HT-29 (cell line): ENCODE data around the gene TFCP2L1. TPM values are rescaled to one million over a fixed set of nuclear protein-coding genes. Genes with fewer than 3 reads are reported as not detected.
A peak's percentile ranks its signal among the peaks of the same experiment; 100 is the strongest.
"Not testable (repeated sequence)": the region's sequence is repeated elsewhere in the genome, so short reads cannot be mapped to it uniquely, and the experiment has no call there.

Experiments
- DNase-seq: peaks from one replicate; pipeline ENCODE4 v3.0.0-alpha.2; 2015; ENCODE audit warnings: low spot score
- total RNA-seq: library from RNA; depleted of rRNA; stranded (reverse); fragments of >200 nt; shearing (Covaris generic); gene quantifications from 2 replicates; pipeline ENCODE4 v1.2.3, GENCODE V29; 2014

TFCP2L1 gene
- total RNA-seq, 1 experiment from 2014 or later, result 0.05 TPM

GRCh38 chr2:121227381-121228144, 57.4 kb downstream of the TFCP2L1 start:
- DNase-seq, result not testable (repeated sequence)

GRCh38 chr2:121225681-121226080, 59.3 kb downstream of the TFCP2L1 start:
- not testable (repeated sequence) for DNase-seq

GRCh38 chr2:121220995-121221394, 64.0 kb downstream of the TFCP2L1 start:
- peak; percentile 35 for DNase-seq

GRCh38 chr2:121219866-121220265, 65.1 kb downstream of the TFCP2L1 start:
- no peak for DNase-seq

- no peak for DNase-seq
These were observed 66.5 kb downstream of the TFCP2L1 start for GRCh38 chr2:121218386-121218938.

GRCh38 chr2:121217627-121218026, 67.4 kb downstream of the TFCP2L1 start:
- DNase-seq, result no peak

- no peak for DNase-seq
These were observed 70.7 kb downstream of the TFCP2L1 start for GRCh38 chr2:121214296-121214695.

- no peak for DNase-seq
These were observed 71.6 kb downstream of the TFCP2L1 start for GRCh38 chr2:121213386-121213785.

GRCh38 chr2:121212661-121213325, 72.2 kb downstream of the TFCP2L1 start:
- DNase-seq, result no peak

- DNase-seq, result no peak
These were observed 73.3 kb downstream of the TFCP2L1 start for GRCh38 chr2:121211689-121212151.

GRCh38 chr2:121211251-121211650, 73.8 kb downstream of the TFCP2L1 start:
- peak; percentile 8 for DNase-seq

GRCh38 chr2:121210691-121211090, 74.3 kb downstream of the TFCP2L1 start:
- DNase-seq, result peak; percentile 31

GRCh38 chr2:121209014-121209610, 75.9 kb downstream of the TFCP2L1 start:
- no peak for DNase-seq

GRCh38 chr2:121207494-121207893, 77.5 kb downstream of the TFCP2L1 start:
- DNase-seq, result no peak

GRCh38 chr2:121205321-121205942, 79.6 kb downstream of the TFCP2L1 start:
- DNase-seq, result peak; percentile 51

GRCh38 chr2:121203591-121204249, 81.3 kb downstream of the TFCP2L1 start:
- DNase-seq, result no peak

- DNase-seq, result no peak
These were observed 82.3 kb downstream of the TFCP2L1 start for GRCh38 chr2:121202541-121203310.

- DNase-seq, result no peak
These were observed 83.2 kb downstream of the TFCP2L1 start for GRCh38 chr2:121201796-121202195.

GRCh38 chr2:121200419-121201315, 84.3 kb downstream of the TFCP2L1 start:
- no peak for DNase-seq
